Measurements from ENCODE around the gene GPR146. TPM values are rescaled to one million over a fixed set of nuclear protein-coding genes. Genes with fewer than 3 reads are reported as not detected.
A peak's percentile ranks its signal among the peaks of the same experiment; 100 is the strongest.

Gene GPR146
- total and polyA plus RNA-seq, 9 of the 15 experiments (the other 6 are each of a cell fraction or from before 2014, with no cell fraction given), result 0.22 to 3.6 (median 0.64) TPM; not detected in 2

DNA sequence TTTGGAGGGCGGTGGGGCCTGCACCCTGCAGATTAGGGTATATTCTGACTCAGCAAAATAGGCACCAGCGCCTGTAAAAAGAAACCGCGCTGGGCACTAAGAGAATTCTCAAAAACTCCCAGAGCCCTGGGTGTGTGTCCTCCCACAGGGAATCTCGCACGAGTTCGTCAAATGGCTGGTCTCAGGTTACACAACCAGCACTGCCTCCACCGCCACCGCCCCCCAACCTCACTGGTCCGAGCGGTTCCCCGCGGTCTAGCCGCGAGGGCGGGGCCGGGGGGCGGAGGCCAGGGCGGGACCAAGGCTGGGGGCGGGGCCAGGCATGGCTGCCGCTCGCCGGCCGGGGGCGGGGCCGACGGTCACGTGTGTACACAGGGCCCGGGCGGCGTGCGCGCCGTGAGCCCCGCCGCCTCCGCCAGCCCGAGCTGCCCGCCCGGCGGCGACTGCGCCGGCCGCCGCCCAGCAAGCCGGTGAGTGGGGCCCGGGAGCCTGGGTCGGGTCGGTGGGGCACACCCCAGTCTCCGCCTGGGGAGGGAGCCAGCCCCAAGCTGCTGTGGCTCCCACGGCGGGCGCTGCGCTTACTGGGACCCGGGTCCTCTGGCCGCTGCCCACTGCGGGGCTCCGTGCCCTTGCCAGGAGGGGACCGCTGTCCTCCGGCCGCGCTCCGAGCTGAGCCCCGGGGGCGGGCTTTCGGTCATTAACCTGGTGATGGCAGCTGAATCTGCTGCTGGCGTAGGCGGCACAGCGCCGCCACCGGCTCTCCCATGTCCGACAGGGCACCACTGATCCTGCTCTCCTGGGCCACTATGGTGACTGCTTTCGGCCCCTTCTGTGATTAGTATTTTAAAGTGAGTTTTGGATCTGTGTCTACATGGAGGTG is at the start of gene GPR146 (continued):
- peak; percentile 69; the same call in 1 of the 2 replicates for TF ChIP-seq EP400 (IDR thresholded peaks at IDR 0.05)
- peak in 1 of 3 experiments; percentile 74 for TF ChIP-seq YY1 (IDR thresholded peaks at IDR 0.05; ENCODE audit: borderline replicate concordance in 1 of 3, control insufficient read depth in 1 of 3, extremely low read depth in 1 of 3, insufficient read depth in 3 of 3, insufficient read length in 1 of 3, insufficient replicate concordance in 2 of 3, low read depth in 1 of 3, low read length in 2 of 3)
- no peak for TF ChIP-seq ARHGAP35 (IDR thresholded peaks at IDR 0.05; ENCODE audit: partially characterized antibody)
- TF ChIP-seq NFRKB (IDR thresholded peaks at IDR 0.05; ENCODE audit: low read depth), result no peak
- TF ChIP-seq SP1 (CRISPR knock-in tag; IDR thresholded peaks at IDR 0.05), result peak; percentile 26; the same call in 1 of the 2 replicates
- TF ChIP-seq ZNF717 (CRISPR knock-in tag; IDR thresholded peaks at IDR 0.05), result no peak
- TF ChIP-seq ZC3H11A (IDR thresholded peaks at IDR 0.05; ENCODE audit: low read depth, low read length), result no peak
- peak; percentile 87 for TF ChIP-seq TCF3 (CRISPR knock-in tag; IDR thresholded peaks at IDR 0.05)
- TF ChIP-seq SMAD1 (IDR thresholded peaks at IDR 0.05; ENCODE audit: low read depth, low read length, partially characterized antibody), result no peak
- no peak for TF ChIP-seq TSC22D4 (tag; IDR thresholded peaks at IDR 0.05)
- no peak for TF ChIP-seq FIP1L1 (IDR thresholded peaks at IDR 0.05; ENCODE audit: low read depth, low read length, poor library complexity, severe bottlenecking)
- no peak for TF ChIP-seq HNRNPUL1 (IDR thresholded peaks at IDR 0.05; ENCODE audit: low read length)
- no peak for TF ChIP-seq ZFP36 (IDR thresholded peaks at IDR 0.05; ENCODE audit: low read depth, low read length, partially characterized antibody)
- TF ChIP-seq ZNF589 (CRISPR knock-in tag; IDR thresholded peaks at IDR 0.05; ENCODE audit: low read depth), result 0 out of 2 replicates have a peak, but pooled peaks have one; percentile 22
- no peak; the same call in 1 of the 2 replicates for TF ChIP-seq ETV1 (tag; conservative IDR thresholded peaks at IDR 0.05; ENCODE audit: low read depth)
- 0 out of 2 replicates have a peak, but pooled peaks have one; percentile 22 for TF ChIP-seq MBD2 (IDR thresholded peaks at IDR 0.05; ENCODE audit: borderline replicate concordance, low read depth)
- TF ChIP-seq MAFF (IDR thresholded peaks at IDR 0.05; ENCODE audit: low read length), result peak; percentile 100
- peak; percentile 55 for TF ChIP-seq EGR1 (conservative IDR thresholded peaks at IDR 0.05)
- TF ChIP-seq, protein P1, sequence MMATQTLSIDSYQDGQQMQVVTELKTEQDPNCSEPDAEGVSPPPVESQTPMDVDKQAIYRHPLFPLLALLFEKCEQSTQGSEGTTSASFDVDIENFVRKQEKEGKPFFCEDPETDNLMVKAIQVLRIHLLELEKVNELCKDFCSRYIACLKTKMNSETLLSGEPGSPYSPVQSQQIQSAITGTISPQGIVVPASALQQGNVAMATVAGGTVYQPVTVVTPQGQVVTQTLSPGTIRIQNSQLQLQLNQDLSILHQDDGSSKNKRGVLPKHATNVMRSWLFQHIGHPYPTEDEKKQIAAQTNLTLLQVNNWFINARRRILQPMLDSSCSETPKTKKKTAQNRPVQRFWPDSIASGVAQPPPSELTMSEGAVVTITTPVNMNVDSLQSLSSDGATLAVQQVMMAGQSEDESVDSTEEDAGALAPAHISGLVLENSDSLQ (IDR thresholded peaks at IDR 0.05), result 0 out of 2 replicates have a peak, but pooled peaks have one; percentile 8
- no peak for TF ChIP-seq ZFPM2 (CRISPR knock-in tag; IDR thresholded peaks at IDR 0.05)
- TF ChIP-seq MED1 (CRISPR knock-in tag; IDR thresholded peaks at IDR 0.05; ENCODE audit: borderline replicate concordance), result no peak
- TF ChIP-seq PRPF4 (IDR thresholded peaks at IDR 0.05; ENCODE audit: insufficient read depth, low read depth, low read length, poor library complexity, severe bottlenecking), result no peak
- TF ChIP-seq, protein P2, sequence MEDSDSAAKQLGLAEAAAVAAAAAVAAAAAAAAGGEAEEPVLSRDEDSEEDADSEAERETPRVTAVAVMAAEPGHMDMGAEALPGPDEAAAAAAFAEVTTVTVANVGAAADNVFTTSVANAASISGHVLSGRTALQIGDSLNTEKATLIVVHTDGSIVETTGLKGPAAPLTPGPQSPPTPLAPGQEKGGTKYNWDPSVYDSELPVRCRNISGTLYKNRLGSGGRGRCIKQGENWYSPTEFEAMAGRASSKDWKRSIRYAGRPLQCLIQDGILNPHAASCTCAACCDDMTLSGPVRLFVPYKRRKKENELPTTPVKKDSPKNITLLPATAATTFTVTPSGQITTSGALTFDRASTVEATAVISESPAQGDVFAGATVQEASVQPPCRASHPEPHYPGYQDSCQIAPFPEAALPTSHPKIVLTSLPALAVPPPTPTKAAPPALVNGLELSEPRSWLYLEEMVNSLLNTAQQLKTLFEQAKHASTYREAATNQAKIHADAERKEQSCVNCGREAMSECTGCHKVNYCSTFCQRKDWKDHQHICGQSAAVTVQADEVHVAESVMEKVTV (CRISPR knock-in tag; IDR thresholded peaks at IDR 0.05), result no peak
- TF ChIP-seq, protein P3, sequence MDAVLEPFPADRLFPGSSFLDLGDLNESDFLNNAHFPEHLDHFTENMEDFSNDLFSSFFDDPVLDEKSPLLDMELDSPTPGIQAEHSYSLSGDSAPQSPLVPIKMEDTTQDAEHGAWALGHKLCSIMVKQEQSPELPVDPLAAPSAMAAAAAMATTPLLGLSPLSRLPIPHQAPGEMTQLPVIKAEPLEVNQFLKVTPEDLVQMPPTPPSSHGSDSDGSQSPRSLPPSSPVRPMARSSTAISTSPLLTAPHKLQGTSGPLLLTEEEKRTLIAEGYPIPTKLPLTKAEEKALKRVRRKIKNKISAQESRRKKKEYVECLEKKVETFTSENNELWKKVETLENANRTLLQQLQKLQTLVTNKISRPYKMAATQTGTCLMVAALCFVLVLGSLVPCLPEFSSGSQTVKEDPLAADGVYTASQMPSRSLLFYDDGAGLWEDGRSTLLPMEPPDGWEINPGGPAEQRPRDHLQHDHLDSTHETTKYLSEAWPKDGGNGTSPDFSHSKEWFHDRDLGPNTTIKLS (IDR thresholded peaks at IDR 0.05; ENCODE audit: borderline replicate concordance, low read depth), result no peak; the same call in 1 of the 2 replicates
